Natural killer cell (primary cell): ENCODE results near the gene MAD1L1. TPM values are rescaled to one million over a fixed set of nuclear protein-coding genes. Genes with fewer than 3 reads are reported as not detected.

Experiments
- ATAC-seq, 3 donors: fragments of 150-1000 bp in 2 of 3; fragments of 200-7000 bp in 1 of 3; cut with Tn5 transposase; 1 replicate in 1 of 3; 2 replicates in 2 of 3; pipeline ENCODE4 v1.10.0; 2021; ENCODE audit warnings: mild to moderate bottlenecking in 2 of 3, moderate library complexity in 2 of 3
- DNase-seq, 2 donors: peaks; one replicate each; pipeline versions ENCODE4 v3.0.0 to v3.0.0-alpha.2; 2013 to 2021; ENCODE audit warnings: mixed read lengths in 1 of 2
- H3K27ac ChIP-seq: one replicate; pipeline ENCODE4 v1.5.1; 2013; ENCODE audit warnings: mild to moderate bottlenecking, low read length
- H3K27me3 ChIP-seq: one replicate; pipeline ENCODE4 v1.6.1; 2013; ENCODE audit warnings: low read length; ENCODE audit not compliant: control insufficient read depth, insufficient read depth
- H3K36me3 ChIP-seq: one replicate; pipeline ENCODE4 v1.6.1; 2013; ENCODE audit warnings: low read length; ENCODE audit not compliant: control insufficient read depth, insufficient read depth
- H3K4me1 ChIP-seq: one replicate; pipeline ENCODE4 v1.6.1; 2013; ENCODE audit warnings: low read length; ENCODE audit not compliant: control insufficient read depth, insufficient read depth
- H3K4me3 ChIP-seq: one replicate; pipeline ENCODE4 v1.5.1; 2013; ENCODE audit warnings: low read length
- H3K9me3 ChIP-seq: one replicate; pipeline ENCODE4 v1.6.1; 2013; ENCODE audit warnings: low read length; ENCODE audit not compliant: control insufficient read depth, insufficient read depth
- H3K27ac Mint-ChIP-seq, 2 donors: one replicate each; pipeline ENCODE4 v1.8.0; 2022; ENCODE audit warnings: mild to moderate bottlenecking in 2 of 2, mixed read lengths in 2 of 2, moderate library complexity in 1 of 2
- H3K27me3 Mint-ChIP-seq, 2 donors: one replicate each; pipeline ENCODE4 v1.8.0; 2022; ENCODE audit warnings: low read depth in 2 of 2, mixed read lengths in 2 of 2
- H3K36me3 Mint-ChIP-seq: one replicate; pipeline ENCODE4 v1.8.0; 2022; ENCODE audit warnings: mixed read lengths
- H3K4me1 Mint-ChIP-seq, 2 donors: one replicate each; pipeline ENCODE4 v1.8.0; 2022; ENCODE audit warnings: mixed read lengths in 2 of 2
- H3K4me3 Mint-ChIP-seq: one replicate; pipeline ENCODE4 v1.8.0; 2022; ENCODE audit warnings: mild to moderate bottlenecking, moderate library complexity, mixed read lengths
- H3K9me3 Mint-ChIP-seq, 2 donors: one replicate each; pipeline ENCODE4 v1.8.0; 2022; ENCODE audit warnings: mixed read lengths in 2 of 2
- WGBS: methylation state at CpG from one replicate; pipeline ENCODE4 v1.1.7; 2013; ENCODE audit warnings: missing lambda C conversion rate; ENCODE audit not compliant: insufficient coverage; 5-methylcytosine and 5-hydroxymethylcytosine counted together
- intact Hi-C: fragments of 100-400 bp; cut with micrococcal nuclease; formaldehyde crosslinking; loops from one replicate; pipeline ENCODE4 v1.14.2; 2022
- total RNA-seq, 4 donors: library from RNA; stranded (reverse); fragments of 120-200 nt in 1 of 4; gene quantifications; one replicate each; pipeline versions ENCODE4 v1.2.3 to v1.2.4, GENCODE V29; 2013 to 2022
- TF ChIP-seq, protein P1 (sequence below): fragments of 200-600 bp; IDR thresholded peaks from one replicate; pipeline ENCODE4 v1.8.0; 2022; ENCODE audit warnings: antibody characterized with exemption

The MAD1L1 gene
- total RNA-seq, 3 donors from 2014 or later (not counting 1 experiment from before 2014, with no cell fraction given): 53.6 to 81.2 (median 77.4) TPM

DNA sequence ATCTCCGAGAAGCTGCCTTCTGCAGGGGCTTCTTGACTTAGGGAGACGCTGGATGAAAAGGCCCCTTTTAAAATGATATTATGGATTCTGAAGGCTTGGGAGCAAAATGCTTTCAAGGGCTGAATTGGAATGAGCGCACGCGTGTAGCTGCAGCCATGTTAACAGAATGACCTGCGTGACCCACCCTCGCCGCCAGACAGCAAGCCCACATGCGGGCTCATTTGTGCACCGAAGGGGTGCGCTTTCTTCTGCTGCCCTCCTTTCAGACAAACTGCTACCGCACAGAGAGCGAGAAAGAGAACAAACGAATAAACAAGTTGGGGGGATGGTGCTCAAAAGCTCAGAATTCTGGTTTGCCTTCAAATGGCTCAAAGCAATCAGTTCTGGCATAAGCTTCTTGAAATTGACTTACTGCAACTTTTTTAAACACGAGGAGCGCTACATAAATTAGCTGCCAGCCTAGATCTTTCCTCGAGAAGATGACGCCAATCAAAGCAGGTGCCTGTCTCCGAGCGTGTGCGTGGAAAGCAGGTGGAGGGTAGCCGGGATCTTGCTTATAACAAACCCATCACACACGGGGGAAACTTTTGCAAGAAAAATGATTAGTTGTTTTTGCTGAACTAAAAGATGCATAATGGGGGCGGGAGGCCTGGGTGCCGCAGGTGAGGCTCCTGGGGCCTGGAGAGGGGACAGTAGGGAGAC lies 268.4 kb downstream of the MAD1L1 start:
- Histone ChIP-seq H3K4me1 (no peaks in the 10 kb centered on the region), H3K36me3 (no peaks in the 10 kb centered on the region), H3K9me3 (peaks cover 15% of the 10 kb centered on the region), H3K27me3 (no peaks in the 10 kb centered on the region), H3K4me3 (no peak overlapping the region), H3K27ac (no peak overlapping the region)
- TF ChIP-seq, protein P1, sequence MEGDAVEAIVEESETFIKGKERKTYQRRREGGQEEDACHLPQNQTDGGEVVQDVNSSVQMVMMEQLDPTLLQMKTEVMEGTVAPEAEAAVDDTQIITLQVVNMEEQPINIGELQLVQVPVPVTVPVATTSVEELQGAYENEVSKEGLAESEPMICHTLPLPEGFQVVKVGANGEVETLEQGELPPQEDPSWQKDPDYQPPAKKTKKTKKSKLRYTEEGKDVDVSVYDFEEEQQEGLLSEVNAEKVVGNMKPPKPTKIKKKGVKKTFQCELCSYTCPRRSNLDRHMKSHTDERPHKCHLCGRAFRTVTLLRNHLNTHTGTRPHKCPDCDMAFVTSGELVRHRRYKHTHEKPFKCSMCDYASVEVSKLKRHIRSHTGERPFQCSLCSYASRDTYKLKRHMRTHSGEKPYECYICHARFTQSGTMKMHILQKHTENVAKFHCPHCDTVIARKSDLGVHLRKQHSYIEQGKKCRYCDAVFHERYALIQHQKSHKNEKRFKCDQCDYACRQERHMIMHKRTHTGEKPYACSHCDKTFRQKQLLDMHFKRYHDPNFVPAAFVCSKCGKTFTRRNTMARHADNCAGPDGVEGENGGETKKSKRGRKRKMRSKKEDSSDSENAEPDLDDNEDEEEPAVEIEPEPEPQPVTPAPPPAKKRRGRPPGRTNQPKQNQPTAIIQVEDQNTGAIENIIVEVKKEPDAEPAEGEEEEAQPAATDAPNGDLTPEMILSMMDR: no peak
- intact Hi-C loops: loop anchor here (5.0 kb wide), 1 partner anchor 138 kb away; no protein-coding TSS in a partner anchor
- Mint-ChIP-seq H3K27me3 (peaks cover 30 to 35% of the 10 kb centered on the region in 2 donors), H3K9me3 (peaks cover 2 to 12% of the 10 kb centered on the region in 2 donors), H3K36me3 (peaks cover 32% of the 10 kb centered on the region), H3K27ac (no peak overlapping the region), H3K4me3 (no peak overlapping the region), H3K4me1 (peaks cover 39 to 41% of the 10 kb centered on the region in 2 donors)
- 97% methylated on average over 25 of the region's 25 CpGs for WGBS
- DNase-seq (no peak), ATAC-seq (no peak)

DNA sequence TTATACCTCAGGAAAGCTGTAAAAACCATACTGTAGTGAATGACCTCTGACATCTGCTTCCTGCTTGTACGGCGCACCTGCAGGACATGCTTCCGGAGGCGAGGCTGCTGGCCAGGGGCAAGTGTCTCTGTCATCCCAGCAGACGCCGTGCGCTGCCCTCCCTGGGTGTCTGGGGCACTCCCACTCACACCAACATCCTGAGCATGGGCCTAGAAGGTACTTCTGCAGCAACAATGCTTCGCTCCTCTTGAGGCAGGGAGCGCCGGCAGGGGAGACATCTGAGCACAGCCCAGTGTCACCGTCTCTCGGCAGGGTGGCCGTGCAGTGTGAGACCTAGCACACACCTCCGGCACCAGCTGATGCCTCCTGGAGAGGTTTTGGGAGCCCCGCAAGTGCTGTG lies 269.2 kb downstream of the MAD1L1 start:
- WGBS: 98% methylated on average over 15 of the region's 15 CpGs
- Histone ChIP-seq H3K36me3 (no peaks in the 10 kb centered on the region), H3K9me3 (peaks cover 15% of the 10 kb centered on the region), H3K27ac (no peak overlapping the region), H3K4me3 (no peak overlapping the region), H3K4me1 (no peaks in the 10 kb centered on the region), H3K27me3 (no peaks in the 10 kb centered on the region)
- ATAC-seq: no peak
- Mint-ChIP-seq H3K36me3 (peaks cover 32% of the 10 kb centered on the region), H3K4me3 (no peak overlapping the region), H3K27me3 (peaks cover 32% of the 10 kb centered on the region in 2 donors), H3K4me1 (peaks cover 42 to 44% of the 10 kb centered on the region in 2 donors), H3K27ac (no peak overlapping the region), H3K9me3 (peaks cover 2 to 12% of the 10 kb centered on the region in 2 donors)
- DNase-seq: no peak
- TF ChIP-seq, protein P1: no peak
- intact Hi-C loops: loop anchor here (5.0 kb wide), 1 partner anchor 139 kb away; no protein-coding TSS in a partner anchor

DNA sequence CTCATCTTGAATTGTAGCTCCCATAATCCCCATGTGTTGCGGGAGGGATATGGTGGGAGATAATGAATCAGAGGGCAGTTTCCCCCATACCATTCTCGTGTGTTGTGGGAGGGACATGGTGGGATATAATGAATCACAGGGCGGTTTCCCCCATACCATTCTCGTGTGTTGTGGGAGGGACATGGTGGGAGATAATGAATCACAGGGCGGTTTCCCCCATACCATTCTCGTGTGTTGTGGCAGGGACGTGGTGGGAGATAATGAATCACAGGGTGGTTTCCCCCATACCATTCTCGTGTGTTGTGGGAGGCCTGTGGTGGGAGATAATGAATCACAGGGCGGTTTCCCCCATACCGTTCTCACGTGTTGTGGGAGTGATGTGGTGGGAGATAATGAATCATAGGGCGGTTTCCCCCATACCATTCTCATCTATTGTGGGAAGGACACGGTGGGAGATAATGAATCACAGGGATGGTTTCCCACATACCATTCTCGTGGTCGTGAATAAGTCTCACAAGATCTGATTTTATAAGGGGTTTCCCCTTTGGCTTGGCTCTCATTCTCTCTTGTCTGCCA lies 271.0 kb downstream of the MAD1L1 start:
- Histone ChIP-seq H3K27me3 (no peaks in the 10 kb centered on the region), H3K27ac (peak overlapping the region; percentile 8), H3K4me1 (no peaks in the 10 kb centered on the region), H3K4me3 (no peak overlapping the region), H3K36me3 (no peaks in the 10 kb centered on the region), H3K9me3 (peaks cover 15% of the 10 kb centered on the region)
- 16% methylated on average over 7 of the region's 15 CpGs for whole genome bisulfite sequencing
- intact Hi-C loops: loop anchor here (1.0 to 5.0 kb wide), 4 partner anchors 11 to 141 kb away; no protein-coding TSS in a partner anchor
- Mint-ChIP-seq H3K9me3 (peaks cover 2 to 12% of the 10 kb centered on the region in 2 donors), H3K4me1 (peaks cover 34 to 36% of the 10 kb centered on the region in 2 donors), H3K4me3 (peak overlapping the region; percentile 41), H3K27ac (peak overlapping the region; percentile 93 to 96), H3K27me3 (peaks cover 24 to 26% of the 10 kb centered on the region in 2 donors), H3K36me3 (peaks cover 24% of the 10 kb centered on the region)
- peak; percentile 67 to 81 for DNase-seq
- ATAC-seq: peak; percentile 66 to 87 (median 78)
- TF ChIP-seq, protein P1: no peak
